ENCODE data around the gene STK26.
"Not testable (repeated sequence)": the region's sequence is repeated elsewhere in the genome, so short reads cannot be mapped to it uniquely, and the experiment has no call there.

STK26 gene

GRCh38 chrX:132094164-132094563, 71.1 kb downstream of the STK26 start:
- no peak for DNase-seq (ENCODE audit: low read depth)

GRCh38 chrX:132098704-132099103, 75.6 kb downstream of the STK26 start:
- DNase-seq (ENCODE audit: low read depth): not testable (repeated sequence)

GRCh38 chrX:132101206-132101605, 78.1 kb downstream of the STK26 start:
- DNase-seq (ENCODE audit: low read depth): no peak

- no peak for DNase-seq (ENCODE audit: low read depth)
Observed at GRCh38 chrX:132101799-132102198, 78.7 kb downstream of the STK26 start.

- no peak for DNase-seq (ENCODE audit: low read depth)
Observed at GRCh38 chrX:132107291-132107690, 84.2 kb downstream of the STK26 start.

GRCh38 chrX:132114607-132115006, 91.5 kb downstream of the STK26 start:
- DNase-seq (ENCODE audit: low read depth): no peak

- DNase-seq (ENCODE audit: low read depth): no peak
Observed at GRCh38 chrX:132115792-132116191, 92.7 kb downstream of the STK26 start.

GRCh38 chrX:132118358-132118757, 95.3 kb downstream of the STK26 start:
- no peak for DNase-seq (ENCODE audit: low read depth)

GRCh38 chrX:132119283-132119682, 96.2 kb downstream of the STK26 start:
- no peak for DNase-seq (ENCODE audit: low read depth)

GRCh38 chrX:132119821-132120515, 96.9 kb downstream of the STK26 start:
- no peak for DNase-seq (ENCODE audit: low read depth)

- DNase-seq (ENCODE audit: low read depth): no peak
Observed at GRCh38 chrX:132120913-132121312, 97.8 kb downstream of the STK26 start.
